DMS79 (cell line): ENCODE results near the gene IBSP.

ENCODE experiments used
- DNase-seq: peaks from one replicate; lab custom pipeline; 2025; lab: John Stamatoyannopoulos, UW

Gene IBSP

GRCh38 chr4:87838890-87839591 is 39.7 kb downstream of the IBSP start:
- no peak for DNase-seq

GRCh38 chr4:87839592-87839946 is 40.2 kb downstream of the IBSP start:
- DNase-seq = no peak

- DNase-seq = no peak
Measured at GRCh38 chr4:87840149-87840548, 40.8 kb downstream of the IBSP start.

- DNase-seq = no peak
Measured at GRCh38 chr4:87843936-87844335, 44.6 kb downstream of the IBSP start.

GRCh38 chr4:87844452-87844851 is 45.1 kb downstream of the IBSP start:
- no peak for DNase-seq

- DNase-seq = no peak
Measured at GRCh38 chr4:87846226-87846625, 46.9 kb downstream of the IBSP start.

- DNase-seq = no peak
Measured at GRCh38 chr4:87848622-87849351, 49.4 kb downstream of the IBSP start.

- DNase-seq = no peak
Measured at GRCh38 chr4:87849612-87850011, 50.3 kb downstream of the IBSP start.

GRCh38 chr4:87851332-87851731 is 52.0 kb downstream of the IBSP start:
- DNase-seq = no peak

GRCh38 chr4:87851953-87852352 is 52.6 kb downstream of the IBSP start:
- DNase-seq = no peak

GRCh38 chr4:87853108-87853507 is 53.8 kb downstream of the IBSP start:
- DNase-seq = peak; percentile 3

- no peak for DNase-seq
Measured at GRCh38 chr4:87853891-87854290, 54.5 kb downstream of the IBSP start.

- no peak for DNase-seq
Measured at GRCh38 chr4:87855559-87855958, 56.2 kb downstream of the IBSP start.

- no peak for DNase-seq
Measured at GRCh38 chr4:87856816-87857215, 57.5 kb downstream of the IBSP start.

GRCh38 chr4:87857789-87858188 is 58.4 kb downstream of the IBSP start:
- DNase-seq = no peak
